GM12878 (cell line): Measurements from ENCODE around the gene TSPAN10. TPM values are rescaled to one million over a fixed set of nuclear protein-coding genes. Genes with fewer than 3 reads are reported as not detected.

Experiments
- ATAC-seq: fragments of 200-7000 bp; cut with Tn5 transposase; 3 replicates; pipeline ENCODE4 v1.9.1; 2020; ENCODE audit warnings: mild to moderate bottlenecking, moderate library complexity
- BruUV-seq: library from RNA; stranded (reverse); fragments of 400-500 nt; replicated peaks from 2 replicates; lab custom pipeline; 2021; lab: Mats Ljungman, UMichigan
- CTCF ChIA-PET: fragments of 300-600 bp; sonication (Branson Sonifier 250); formaldehyde crosslinking; extraction: SDS; loops from one replicate; lab custom pipeline; 2021; ENCODE audit warnings: inconsistent platforms; lab: Yijun Ruan, JAX
- POLR2A ChIA-PET: fragments of 350-600 bp; formaldehyde crosslinking; extraction: SDS; loops from one replicate; lab custom pipeline; 2021; ENCODE audit warnings: inconsistent platforms; lab: Charles Lee
- RAD21 ChIA-PET: fragments of 300-600 bp; sonication (Branson Sonifier 250); formaldehyde crosslinking; loops from one replicate; lab custom pipeline; 2023; ENCODE audit warnings: antibody characterized with exemption; ENCODE audit not compliant: unreplicated experiment; lab: Charles Lee
- SMC1A ChIA-PET: fragments of 300-600 bp; sonication (Branson Sonifier 250); formaldehyde crosslinking; loops from one replicate; lab custom pipeline; 2023; ENCODE audit not compliant: unreplicated experiment, uncharacterized antibody; lab: Charles Lee
- DNase-seq: peaks from one replicate; pipeline ENCODE4 v3.0.0-alpha.2; 2011; ENCODE audit warnings: low read depth, low spot score
- FAIRE-seq: peaks from 3 replicates; lab custom pipeline; 2011; peaks lifted over from hg19 to GRCh38; lab: Jason Lieb, UNC
- H2AFZ ChIP-seq: 2 replicates; pipeline ENCODE4 v1.6.0; 2011; ENCODE audit warnings: low read depth, low read length, control low read depth; ENCODE audit not compliant: control insufficient read depth
- H3K27ac ChIP-seq: 2 replicates; pipeline ENCODE4 v1.5.1; 2011; ENCODE audit warnings: control low read depth; ENCODE audit not compliant: control insufficient read depth, insufficient read depth
- H3K27me3 ChIP-seq, 2 experiments: replicated peaks in 1 of 2; 2 replicates each; pipeline versions ENCODE4 v1.6.0 to v1.6.1; 2011; ENCODE audit warnings: low read length in 1 of 2; ENCODE audit not compliant: control insufficient read depth in 2 of 2, insufficient read depth in 2 of 2
- H3K36me3 ChIP-seq, 2 experiments: 2 replicates each; pipeline ENCODE4 v1.5.1; 2011; ENCODE audit warnings: low read length in 1 of 2; ENCODE audit not compliant: control insufficient read depth in 2 of 2, insufficient read depth in 2 of 2
- H3K4me1 ChIP-seq: 2 replicates; pipeline ENCODE4 v1.6.1; 2011; ENCODE audit warnings: mild to moderate bottlenecking, low read length, moderate library complexity, mixed read lengths; ENCODE audit not compliant: control insufficient read depth, insufficient read depth
- H3K4me2 ChIP-seq: 2 replicates; pipeline ENCODE4 v1.6.0; 2011; ENCODE audit warnings: control low read depth; ENCODE audit not compliant: control insufficient read depth, insufficient read depth
- H3K4me3 ChIP-seq: fragments of 200-600 bp; sonication (generic); 2 replicates; pipeline ENCODE4 v1.5.1; 2016
- H3K79me2 ChIP-seq: 2 replicates; pipeline ENCODE4 v1.6.0; 2011; ENCODE audit warnings: low read length; ENCODE audit not compliant: control insufficient read depth, insufficient read depth
- H3K9ac ChIP-seq: 2 replicates; pipeline ENCODE4 v1.8.0; 2011; ENCODE audit warnings: low read length, control low read depth, mixed read lengths; ENCODE audit not compliant: control insufficient read depth, insufficient read depth
- H3K9me3 ChIP-seq: replicated peaks from 3 replicates; pipeline ENCODE4 v1.5.1; 2011; ENCODE audit warnings: mild to moderate bottlenecking, low read length; ENCODE audit not compliant: control insufficient read depth, insufficient read depth
- H4K20me1 ChIP-seq: 2 replicates; pipeline ENCODE4 v1.6.0; 2011; ENCODE audit not compliant: control insufficient read depth, insufficient read depth
- CHD4 ChIP-seq: fragments of 200-600 bp; sonication (generic); IDR thresholded peaks from 2 replicates; pipeline ENCODE4 v1.6.1; 2016; ENCODE audit warnings: mild to moderate bottlenecking
- FOXM1 ChIP-seq: IDR thresholded peaks from 2 replicates; pipeline ENCODE4 v1.6.1; 2012; ENCODE audit warnings: low read depth, mild to moderate bottlenecking, inconsistent platforms, low read length, moderate library complexity
- MAX ChIP-seq: IDR thresholded peaks from 2 replicates; pipeline ENCODE4 v1.6.1; 2012; ENCODE audit warnings: low read depth, low read length, improper control_type of control experiment
- MTA2 ChIP-seq: fragments of 450-650 bp; IDR thresholded peaks from 2 replicates; pipeline ENCODE4 v1.6.1; 2016; ENCODE audit warnings: low read depth, mild to moderate bottlenecking, moderate library complexity
- MYB ChIP-seq: fragments of 150-350 bp; IDR thresholded peaks from 2 replicates; pipeline ENCODE4 v1.6.1; 2014; ENCODE audit warnings: mild to moderate bottlenecking, low read depth, low read length, borderline replicate concordance
- SREBF1 ChIP-seq: IDR thresholded peaks from 2 replicates; pipeline ENCODE4 v1.6.1; 2012; ENCODE audit warnings: mild to moderate bottlenecking, low read length
- TCF12 ChIP-seq: IDR thresholded peaks from 2 replicates; pipeline ENCODE4 v1.6.1; 2011; ENCODE audit warnings: low read depth, mild to moderate bottlenecking, low read length
- ZNF274 ChIP-seq: IDR thresholded peaks from one replicate; pipeline ENCODE4 v1.8.0; 2011; ENCODE audit not compliant: insufficient read length, insufficient read depth
- WGBS: methylation state at CpG from one replicate; pipeline ENCODE4 v1.1.6; 2016; ENCODE audit warnings: low lambda C conversion rate; ENCODE audit not compliant: insufficient replicate concordance, insufficient coverage; ENCODE audit errors: missing lambda C conversion rate; 5-methylcytosine and 5-hydroxymethylcytosine counted together
- in situ Hi-C: fragments of 300-500 bp; cut with MboI; formaldehyde crosslinking; loops from 9 replicates; pipeline ENCODE4 v1.14.3; 2018; ENCODE audit warnings: mixed read lengths
- intact Hi-C: fragments of 100-400 bp; cut with micrococcal nuclease; formaldehyde crosslinking; loops from one replicate; pipeline ENCODE4 v1.14.2; 2022; ENCODE audit not compliant: unreplicated experiment
- polyA plus RNA-seq, 11 experiments: library from polyadenylated mRNA; depleted of rRNA in 4 of 11; unstranded in 6 of 11; stranded (reverse) in 5 of 11; fragments of >200 nt; fragmentation: Nextera tagmentation in 4 of 11; fragmentation: Illumina TruSeq in 1 of 11; extraction: Ambion mirVana in 4 of 11; extraction: Trizol in 1 of 11; gene quantifications; 1 replicate in 1 of 11; 2 replicates in 10 of 11; pipeline versions ENCODE4 v1.2.1 to v1.2.3, GENCODE V29; 2011 to 2016; ENCODE audit warnings: inconsistent platforms in 2 of 11, missing spikeins in 2 of 11, low read depth in 1 of 11
- total RNA-seq, 4 experiments: library from RNA; depleted of rRNA in 3 of 4; stranded (reverse); fragments of >200 nt in 3 of 4; fragmentation: Illumina TruSeq in 1 of 4; extraction: Trizol in 1 of 4; gene quantifications; 2 replicates each; pipeline versions ENCODE4 v1.2.1 to v1.2.3, GENCODE V29; 2013 to 2021
- TF ChIP-seq, protein P1 (sequence below): fragments of 450-650 bp; formaldehyde crosslinking; IDR thresholded peaks from 2 replicates; pipeline ENCODE4 v1.4.0; 2020; ENCODE audit warnings: mild to moderate bottlenecking, moderate library complexity
- TF ChIP-seq, protein P2 (sequence below): fragments of 450-650 bp; formaldehyde crosslinking; IDR thresholded peaks from 2 replicates; pipeline ENCODE4 v1.5.0; 2022; ENCODE audit warnings: mild to moderate bottlenecking, missing genetic modification characterization
- TF ChIP-seq, protein P3 (sequence below): fragments of 450-650 bp; IDR thresholded peaks from 2 replicates; pipeline ENCODE4 v1.6.1; 2017; ENCODE audit warnings: low read depth, mild to moderate bottlenecking, moderate library complexity

Gene TSPAN10
- total and polyA plus RNA-seq, 10 of the 15 experiments (the other 5 are each of a cell fraction or from before 2014, with no cell fraction given): 0.13 to 0.82 (median 0.43) TPM

DNA sequence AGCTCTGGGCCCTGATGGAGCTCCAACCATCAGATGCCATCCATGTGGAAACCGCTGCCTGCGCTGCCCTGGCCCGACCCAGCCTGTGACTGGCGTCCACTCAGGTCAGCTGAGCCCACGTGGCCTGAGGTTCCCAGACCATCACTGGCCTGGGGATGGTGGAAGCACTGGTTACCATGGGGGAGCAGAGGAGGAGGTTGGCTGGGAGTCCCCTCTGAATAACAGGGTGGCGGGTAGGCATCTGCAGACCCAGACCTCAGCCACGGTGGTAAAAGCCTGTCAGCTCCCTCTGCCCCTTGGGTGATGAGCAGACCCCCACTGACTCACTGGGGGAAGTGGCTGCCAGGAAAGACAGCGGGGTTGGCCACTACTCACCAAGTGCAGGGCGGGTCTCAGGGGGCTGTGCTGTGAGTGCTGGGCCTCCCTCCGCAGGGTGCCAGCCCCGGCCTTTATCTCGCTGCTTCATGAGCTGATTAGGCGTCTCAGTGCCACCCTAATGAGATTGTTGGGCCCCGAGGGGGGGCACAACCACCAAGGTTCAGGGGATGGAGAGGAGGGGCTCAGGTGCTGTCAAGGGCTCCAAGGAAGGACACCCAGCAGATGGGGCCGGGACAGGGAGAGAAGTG is 19.2 kb downstream of the TSPAN10 start, which contains the start of gene PDE6G:
TSS of gene PDE6G (minus strand) at position 425 of the 626 bp plus-strand sequence. CDS start 3,237 bp downstream, outside the sequence.
- BruUV-seq: no TSS peak
- H3K27ac ChIP-seq: no peak within 1 kb of the TSS
- H3K79me2 ChIP-seq: no peaks in the 10 kb centered on the region
- DNase-seq (no peak), FAIRE-seq (no peak), ATAC-seq (no peak)
- H3K4me1 ChIP-seq: peaks cover 8% of the 10 kb centered on the region; the same call in 1 of the 2 replicates
- no peak within 1 kb of the TSS for H3K4me3 ChIP-seq
- no peak within 1 kb of the TSS for H3K9ac ChIP-seq
- H3K27me3 ChIP-seq: no peaks in the 10 kb centered on the region
- WGBS: 67% methylated on average over 15 of the region's 15 CpGs
- ChIA-PET SMC1A (interaction anchor here (0.8 kb wide), 1 partner anchor 89 kb away, joined by 5 read pairs; no protein-coding TSS in a partner anchor), POLR2A (interaction anchor here (1.1 to 1.8 kb wide), 2 partner anchors 9 to 27 kb away, joined by 3 to 5 read pairs; partner anchors contain the start of genes ARL16 and HGS), CTCF (no interaction called here), RAD21 (interaction anchor here (1.0 kb wide), 1 partner anchor 104 kb away, joined by 3 read pairs; the partner anchor contains the start of gene FAAP100)
- H2AFZ ChIP-seq: no peak within 1 kb of the TSS
- H3K4me2 ChIP-seq: no peak within 1 kb of the TSS
- intact Hi-C loops: no loop called here
- no peaks in the 10 kb centered on the region for H3K36me3 ChIP-seq
- TF ChIP-seq MAX: no peak
- no peak for TF ChIP-seq SREBF1
- no peak for TF ChIP-seq MTA2
- no peak for TF ChIP-seq CHD4
- TF ChIP-seq, protein P1, sequence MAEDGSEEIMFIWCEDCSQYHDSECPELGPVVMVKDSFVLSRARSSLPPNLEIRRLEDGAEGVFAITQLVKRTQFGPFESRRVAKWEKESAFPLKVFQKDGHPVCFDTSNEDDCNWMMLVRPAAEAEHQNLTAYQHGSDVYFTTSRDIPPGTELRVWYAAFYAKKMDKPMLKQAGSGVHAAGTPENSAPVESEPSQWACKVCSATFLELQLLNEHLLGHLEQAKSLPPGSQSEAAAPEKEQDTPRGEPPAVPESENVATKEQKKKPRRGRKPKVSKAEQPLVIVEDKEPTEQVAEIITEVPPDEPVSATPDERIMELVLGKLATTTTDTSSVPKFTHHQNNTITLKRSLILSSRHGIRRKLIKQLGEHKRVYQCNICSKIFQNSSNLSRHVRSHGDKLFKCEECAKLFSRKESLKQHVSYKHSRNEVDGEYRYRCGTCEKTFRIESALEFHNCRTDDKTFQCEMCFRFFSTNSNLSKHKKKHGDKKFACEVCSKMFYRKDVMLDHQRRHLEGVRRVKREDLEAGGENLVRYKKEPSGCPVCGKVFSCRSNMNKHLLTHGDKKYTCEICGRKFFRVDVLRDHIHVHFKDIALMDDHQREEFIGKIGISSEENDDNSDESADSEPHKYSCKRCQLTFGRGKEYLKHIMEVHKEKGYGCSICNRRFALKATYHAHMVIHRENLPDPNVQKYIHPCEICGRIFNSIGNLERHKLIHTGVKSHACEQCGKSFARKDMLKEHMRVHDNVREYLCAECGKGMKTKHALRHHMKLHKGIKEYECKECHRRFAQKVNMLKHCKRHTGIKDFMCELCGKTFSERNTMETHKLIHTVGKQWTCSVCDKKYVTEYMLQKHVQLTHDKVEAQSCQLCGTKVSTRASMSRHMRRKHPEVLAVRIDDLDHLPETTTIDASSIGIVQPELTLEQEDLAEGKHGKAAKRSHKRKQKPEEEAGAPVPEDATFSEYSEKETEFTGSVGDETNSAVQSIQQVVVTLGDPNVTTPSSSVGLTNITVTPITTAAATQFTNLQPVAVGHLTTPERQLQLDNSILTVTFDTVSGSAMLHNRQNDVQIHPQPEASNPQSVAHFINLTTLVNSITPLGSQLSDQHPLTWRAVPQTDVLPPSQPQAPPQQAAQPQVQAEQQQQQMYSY (CRISPR knock-in tag): no peak
- TF ChIP-seq ZNF274: no peak
- TF ChIP-seq, protein P2, sequence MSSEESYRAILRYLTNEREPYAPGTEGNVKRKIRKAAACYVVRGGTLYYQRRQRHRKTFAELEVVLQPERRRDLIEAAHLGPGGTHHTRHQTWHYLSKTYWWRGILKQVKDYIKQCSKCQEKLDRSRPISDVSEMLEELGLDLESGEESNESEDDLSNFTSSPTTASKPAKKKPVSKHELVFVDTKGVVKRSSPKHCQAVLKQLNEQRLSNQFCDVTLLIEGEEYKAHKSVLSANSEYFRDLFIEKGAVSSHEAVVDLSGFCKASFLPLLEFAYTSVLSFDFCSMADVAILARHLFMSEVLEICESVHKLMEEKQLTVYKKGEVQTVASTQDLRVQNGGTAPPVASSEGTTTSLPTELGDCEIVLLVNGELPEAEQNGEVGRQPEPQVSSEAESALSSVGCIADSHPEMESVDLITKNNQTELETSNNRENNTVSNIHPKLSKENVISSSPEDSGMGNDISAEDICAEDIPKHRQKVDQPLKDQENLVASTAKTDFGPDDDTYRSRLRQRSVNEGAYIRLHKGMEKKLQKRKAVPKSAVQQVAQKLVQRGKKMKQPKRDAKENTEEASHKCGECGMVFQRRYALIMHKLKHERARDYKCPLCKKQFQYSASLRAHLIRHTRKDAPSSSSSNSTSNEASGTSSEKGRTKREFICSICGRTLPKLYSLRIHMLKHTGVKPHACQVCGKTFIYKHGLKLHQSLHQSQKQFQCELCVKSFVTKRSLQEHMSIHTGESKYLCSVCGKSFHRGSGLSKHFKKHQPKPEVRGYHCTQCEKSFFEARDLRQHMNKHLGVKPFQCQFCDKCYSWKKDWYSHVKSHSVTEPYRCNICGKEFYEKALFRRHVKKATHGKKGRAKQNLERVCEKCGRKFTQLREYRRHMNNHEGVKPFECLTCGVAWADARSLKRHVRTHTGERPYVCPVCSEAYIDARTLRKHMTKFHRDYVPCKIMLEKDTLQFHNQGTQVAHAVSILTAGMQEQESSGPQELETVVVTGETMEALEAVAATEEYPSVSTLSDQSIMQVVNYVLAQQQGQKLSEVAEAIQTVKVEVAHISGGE (CRISPR knock-in tag): no peak
- TF ChIP-seq FOXM1: no peak
- TF ChIP-seq, protein P3, sequence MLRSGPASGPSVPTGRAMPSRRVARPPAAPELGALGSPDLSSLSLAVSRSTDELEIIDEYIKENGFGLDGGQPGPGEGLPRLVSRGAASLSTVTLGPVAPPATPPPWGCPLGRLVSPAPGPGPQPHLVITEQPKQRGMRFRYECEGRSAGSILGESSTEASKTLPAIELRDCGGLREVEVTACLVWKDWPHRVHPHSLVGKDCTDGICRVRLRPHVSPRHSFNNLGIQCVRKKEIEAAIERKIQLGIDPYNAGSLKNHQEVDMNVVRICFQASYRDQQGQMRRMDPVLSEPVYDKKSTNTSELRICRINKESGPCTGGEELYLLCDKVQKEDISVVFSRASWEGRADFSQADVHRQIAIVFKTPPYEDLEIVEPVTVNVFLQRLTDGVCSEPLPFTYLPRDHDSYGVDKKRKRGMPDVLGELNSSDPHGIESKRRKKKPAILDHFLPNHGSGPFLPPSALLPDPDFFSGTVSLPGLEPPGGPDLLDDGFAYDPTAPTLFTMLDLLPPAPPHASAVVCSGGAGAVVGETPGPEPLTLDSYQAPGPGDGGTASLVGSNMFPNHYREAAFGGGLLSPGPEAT: no peak
- no peak for TF ChIP-seq TCF12
- TF ChIP-seq MYB: no peak
- H3K9me3 ChIP-seq: no peaks in the 10 kb centered on the region
- H4K20me1 ChIP-seq: no peaks in the 10 kb centered on the region
- in situ Hi-C loops: no loop called here
